ENCODE data around the gene P2RY13.

- no peak for TF ChIP-seq POLR2A (IDR thresholded peaks at IDR 0.05)
- no peak for TF ChIP-seq CTCF (IDR thresholded peaks at IDR 0.05 in 4 of 5, conservative IDR thresholded peaks at IDR 0.05 in 1 of 5)
Observed at GRCh38 chr3:151289445-151289844, 39.9 kb downstream of the P2RY13 start.

All from gastrocnemius medialis (tissue), 4 donors.